ENCODE data around the gene CLTRN. TPM values are rescaled to one million over a fixed set of nuclear protein-coding genes. Genes with fewer than 3 reads are reported as not detected.

The CLTRN gene
- total and polyA plus RNA-seq, 2 of the 13 experiments (the other 11 are each of a cell fraction or from before 2014, with no cell fraction given): 0.37 to 0.53 TPM

DNA sequence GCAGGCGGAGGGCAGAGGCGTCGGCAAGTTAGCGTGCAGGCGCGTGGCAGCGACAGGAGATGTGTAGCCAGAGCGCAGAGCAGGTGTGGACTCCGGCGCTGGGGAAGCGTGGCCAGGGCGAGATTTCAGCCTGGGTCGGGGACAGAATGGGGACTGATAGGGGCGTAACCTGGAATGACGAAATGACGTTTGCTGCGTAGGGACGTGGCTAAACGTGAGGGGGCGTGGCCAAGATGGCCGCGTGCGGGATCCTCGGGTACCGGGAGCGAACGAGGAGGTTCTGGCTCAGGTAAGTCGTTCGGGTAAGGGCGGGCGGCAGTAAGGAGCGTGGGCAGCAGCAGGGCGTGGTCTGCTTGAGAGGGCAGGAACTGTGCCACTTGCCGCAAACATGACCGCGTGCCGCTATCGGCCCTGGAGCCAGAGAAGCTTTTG, 10.9 kb upstream of the CLTRN start (continued):
- TF ChIP-seq, protein P1, sequence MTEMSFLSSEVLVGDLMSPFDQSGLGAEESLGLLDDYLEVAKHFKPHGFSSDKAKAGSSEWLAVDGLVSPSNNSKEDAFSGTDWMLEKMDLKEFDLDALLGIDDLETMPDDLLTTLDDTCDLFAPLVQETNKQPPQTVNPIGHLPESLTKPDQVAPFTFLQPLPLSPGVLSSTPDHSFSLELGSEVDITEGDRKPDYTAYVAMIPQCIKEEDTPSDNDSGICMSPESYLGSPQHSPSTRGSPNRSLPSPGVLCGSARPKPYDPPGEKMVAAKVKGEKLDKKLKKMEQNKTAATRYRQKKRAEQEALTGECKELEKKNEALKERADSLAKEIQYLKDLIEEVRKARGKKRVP (CRISPR knock-in tag; IDR thresholded peaks at IDR 0.05): no peak
- TF ChIP-seq KLF12 (CRISPR knock-in tag; IDR thresholded peaks at IDR 0.05; ENCODE audit: borderline replicate concordance) (0 out of 2 replicates have a peak, but pooled peaks have one; percentile 36), KLF9 (CRISPR knock-in tag; IDR thresholded peaks at IDR 0.05; ENCODE audit: low read depth) (no peak), ISL2 (CRISPR knock-in tag; IDR thresholded peaks at IDR 0.05) (no peak), ZNF766 (CRISPR knock-in tag; IDR thresholded peaks at IDR 0.05; ENCODE audit: borderline replicate concordance) (no peak), SRF (IDR thresholded peaks at IDR 0.05; ENCODE audit: low read depth, low read length) (no peak), NFKB2 (CRISPR knock-in tag; IDR thresholded peaks at IDR 0.05; ENCODE audit: borderline replicate concordance) (no peak), SSRP1 (CRISPR knock-in tag; IDR thresholded peaks at IDR 0.05) (no peak), ZNF713 (CRISPR knock-in tag; IDR thresholded peaks at IDR 0.05) (no peak), HCFC1 (IDR thresholded peaks at IDR 0.05; ENCODE audit: low read depth, low read length) (no peak), BORCS8-MEF2B (CRISPR knock-in tag; IDR thresholded peaks at IDR 0.05) (no peak), ZNF598 (CRISPR knock-in tag; IDR thresholded peaks at IDR 0.05; ENCODE audit: borderline replicate concordance) (no peak), MED13 (CRISPR knock-in tag; IDR thresholded peaks at IDR 0.05) (no peak), HNRNPUL1 (IDR thresholded peaks at IDR 0.05; ENCODE audit: low read depth, low read length) (no peak), ZBTB21 (CRISPR knock-in tag; IDR thresholded peaks at IDR 0.05) (peak; percentile 2; the same call in 1 of the 2 replicates), SOX5 (CRISPR knock-in tag; IDR thresholded peaks at IDR 0.05; ENCODE audit: borderline replicate concordance) (no peak)
- TF ChIP-seq, protein P2, sequence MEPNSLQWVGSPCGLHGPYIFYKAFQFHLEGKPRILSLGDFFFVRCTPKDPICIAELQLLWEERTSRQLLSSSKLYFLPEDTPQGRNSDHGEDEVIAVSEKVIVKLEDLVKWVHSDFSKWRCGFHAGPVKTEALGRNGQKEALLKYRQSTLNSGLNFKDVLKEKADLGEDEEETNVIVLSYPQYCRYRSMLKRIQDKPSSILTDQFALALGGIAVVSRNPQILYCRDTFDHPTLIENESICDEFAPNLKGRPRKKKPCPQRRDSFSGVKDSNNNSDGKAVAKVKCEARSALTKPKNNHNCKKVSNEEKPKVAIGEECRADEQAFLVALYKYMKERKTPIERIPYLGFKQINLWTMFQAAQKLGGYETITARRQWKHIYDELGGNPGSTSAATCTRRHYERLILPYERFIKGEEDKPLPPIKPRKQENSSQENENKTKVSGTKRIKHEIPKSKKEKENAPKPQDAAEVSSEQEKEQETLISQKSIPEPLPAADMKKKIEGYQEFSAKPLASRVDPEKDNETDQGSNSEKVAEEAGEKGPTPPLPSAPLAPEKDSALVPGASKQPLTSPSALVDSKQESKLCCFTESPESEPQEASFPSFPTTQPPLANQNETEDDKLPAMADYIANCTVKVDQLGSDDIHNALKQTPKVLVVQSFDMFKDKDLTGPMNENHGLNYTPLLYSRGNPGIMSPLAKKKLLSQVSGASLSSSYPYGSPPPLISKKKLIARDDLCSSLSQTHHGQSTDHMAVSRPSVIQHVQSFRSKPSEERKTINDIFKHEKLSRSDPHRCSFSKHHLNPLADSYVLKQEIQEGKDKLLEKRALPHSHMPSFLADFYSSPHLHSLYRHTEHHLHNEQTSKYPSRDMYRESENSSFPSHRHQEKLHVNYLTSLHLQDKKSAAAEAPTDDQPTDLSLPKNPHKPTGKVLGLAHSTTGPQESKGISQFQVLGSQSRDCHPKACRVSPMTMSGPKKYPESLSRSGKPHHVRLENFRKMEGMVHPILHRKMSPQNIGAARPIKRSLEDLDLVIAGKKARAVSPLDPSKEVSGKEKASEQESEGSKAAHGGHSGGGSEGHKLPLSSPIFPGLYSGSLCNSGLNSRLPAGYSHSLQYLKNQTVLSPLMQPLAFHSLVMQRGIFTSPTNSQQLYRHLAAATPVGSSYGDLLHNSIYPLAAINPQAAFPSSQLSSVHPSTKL (CRISPR knock-in tag; IDR thresholded peaks at IDR 0.05): no peak; the same call in 1 of the 2 replicates
- TF ChIP-seq, protein P3, sequence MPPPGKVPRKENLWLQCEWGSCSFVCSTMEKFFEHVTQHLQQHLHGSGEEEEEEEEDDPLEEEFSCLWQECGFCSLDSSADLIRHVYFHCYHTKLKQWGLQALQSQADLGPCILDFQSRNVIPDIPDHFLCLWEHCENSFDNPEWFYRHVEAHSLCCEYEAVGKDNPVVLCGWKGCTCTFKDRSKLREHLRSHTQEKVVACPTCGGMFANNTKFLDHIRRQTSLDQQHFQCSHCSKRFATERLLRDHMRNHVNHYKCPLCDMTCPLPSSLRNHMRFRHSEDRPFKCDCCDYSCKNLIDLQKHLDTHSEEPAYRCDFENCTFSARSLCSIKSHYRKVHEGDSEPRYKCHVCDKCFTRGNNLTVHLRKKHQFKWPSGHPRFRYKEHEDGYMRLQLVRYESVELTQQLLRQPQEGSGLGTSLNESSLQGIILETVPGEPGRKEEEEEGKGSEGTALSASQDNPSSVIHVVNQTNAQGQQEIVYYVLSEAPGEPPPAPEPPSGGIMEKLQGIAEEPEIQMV (CRISPR knock-in tag; IDR thresholded peaks at IDR 0.05; ENCODE audit: low read depth): 0 out of 2 replicates have a peak, but pooled peaks have one; percentile 0
- TF ChIP-seq, protein P4, sequence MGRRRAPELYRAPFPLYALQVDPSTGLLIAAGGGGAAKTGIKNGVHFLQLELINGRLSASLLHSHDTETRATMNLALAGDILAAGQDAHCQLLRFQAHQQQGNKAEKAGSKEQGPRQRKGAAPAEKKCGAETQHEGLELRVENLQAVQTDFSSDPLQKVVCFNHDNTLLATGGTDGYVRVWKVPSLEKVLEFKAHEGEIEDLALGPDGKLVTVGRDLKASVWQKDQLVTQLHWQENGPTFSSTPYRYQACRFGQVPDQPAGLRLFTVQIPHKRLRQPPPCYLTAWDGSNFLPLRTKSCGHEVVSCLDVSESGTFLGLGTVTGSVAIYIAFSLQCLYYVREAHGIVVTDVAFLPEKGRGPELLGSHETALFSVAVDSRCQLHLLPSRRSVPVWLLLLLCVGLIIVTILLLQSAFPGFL (CRISPR knock-in tag; IDR thresholded peaks at IDR 0.05): no peak
- TF ChIP-seq, protein P5, sequence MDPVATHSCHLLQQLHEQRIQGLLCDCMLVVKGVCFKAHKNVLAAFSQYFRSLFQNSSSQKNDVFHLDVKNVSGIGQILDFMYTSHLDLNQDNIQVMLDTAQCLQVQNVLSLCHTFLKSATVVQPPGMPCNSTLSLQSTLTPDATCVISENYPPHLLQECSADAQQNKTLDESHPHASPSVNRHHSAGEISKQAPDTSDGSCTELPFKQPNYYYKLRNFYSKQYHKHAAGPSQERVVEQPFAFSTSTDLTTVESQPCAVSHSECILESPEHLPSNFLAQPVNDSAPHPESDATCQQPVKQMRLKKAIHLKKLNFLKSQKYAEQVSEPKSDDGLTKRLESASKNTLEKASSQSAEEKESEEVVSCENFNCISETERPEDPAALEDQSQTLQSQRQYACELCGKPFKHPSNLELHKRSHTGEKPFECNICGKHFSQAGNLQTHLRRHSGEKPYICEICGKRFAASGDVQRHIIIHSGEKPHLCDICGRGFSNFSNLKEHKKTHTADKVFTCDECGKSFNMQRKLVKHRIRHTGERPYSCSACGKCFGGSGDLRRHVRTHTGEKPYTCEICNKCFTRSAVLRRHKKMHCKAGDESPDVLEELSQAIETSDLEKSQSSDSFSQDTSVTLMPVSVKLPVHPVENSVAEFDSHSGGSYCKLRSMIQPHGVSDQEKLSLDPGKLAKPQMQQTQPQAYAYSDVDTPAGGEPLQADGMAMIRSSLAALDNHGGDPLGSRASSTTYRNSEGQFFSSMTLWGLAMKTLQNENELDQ (CRISPR knock-in tag; IDR thresholded peaks at IDR 0.05; ENCODE audit: borderline replicate concordance): no peak

All from HepG2 (cell line).